Endothelial cell of umbilical vein (primary cell): ENCODE data around the gene GSE1.

Experiments used
- CTCF ChIP-seq, 2 donors: IDR thresholded peaks; 1 replicate in 1 of 2; 2 replicates in 1 of 2; pipeline ENCODE4 v1.5.1; 2011; ENCODE audit warnings: low read length in 2 of 2, mild to moderate bottlenecking in 2 of 2, moderate library complexity in 2 of 2, control low read depth in 1 of 2, inconsistent platforms in 1 of 2, low read depth in 1 of 2; ENCODE audit not compliant: insufficient read depth in 1 of 2; ENCODE audit errors: extremely low read depth in 1 of 2
- EZH2 ChIP-seq: IDR thresholded peaks from 2 replicates; pipeline ENCODE4 v1.6.1; 2012; ENCODE audit warnings: borderline replicate concordance, low read depth, mild to moderate bottlenecking, moderate library complexity, low read length, inconsistent platforms; ENCODE audit not compliant: severe bottlenecking
- FOS ChIP-seq: IDR thresholded peaks from 2 replicates; pipeline ENCODE4 v1.6.1; 2011; ENCODE audit warnings: mild to moderate bottlenecking, low read length, moderate library complexity, borderline replicate concordance; ENCODE audit not compliant: insufficient read depth
- GATA2 ChIP-seq: IDR thresholded peaks from 2 replicates; pipeline ENCODE4 v1.7.0; 2011; ENCODE audit warnings: low read depth, mild to moderate bottlenecking, moderate library complexity, mixed read lengths, low read length; ENCODE audit not compliant: insufficient read length, insufficient read depth
- MYC ChIP-seq: IDR thresholded peaks from one replicate; pipeline ENCODE4 v1.6.1; 2011; ENCODE audit warnings: mild to moderate bottlenecking, low read depth, low read length
- POLR2A ChIP-seq: IDR thresholded peaks from 2 replicates; pipeline ENCODE4 v1.6.1; 2012; ENCODE audit warnings: low read depth, mild to moderate bottlenecking, control low read depth, low read length
- POLR2AphosphoS5 ChIP-seq: IDR thresholded peaks from 2 replicates; pipeline ENCODE4 v1.6.1; 2012; ENCODE audit warnings: low read depth, mild to moderate bottlenecking, control low read depth, low read length, moderate library complexity; ENCODE audit not compliant: insufficient read depth
- TF ChIP-seq, protein P1 (sequence below): IDR thresholded peaks from 2 replicates; pipeline ENCODE4 v1.6.1; 2011; ENCODE audit not compliant: insufficient read depth, insufficient read length

DNA sequence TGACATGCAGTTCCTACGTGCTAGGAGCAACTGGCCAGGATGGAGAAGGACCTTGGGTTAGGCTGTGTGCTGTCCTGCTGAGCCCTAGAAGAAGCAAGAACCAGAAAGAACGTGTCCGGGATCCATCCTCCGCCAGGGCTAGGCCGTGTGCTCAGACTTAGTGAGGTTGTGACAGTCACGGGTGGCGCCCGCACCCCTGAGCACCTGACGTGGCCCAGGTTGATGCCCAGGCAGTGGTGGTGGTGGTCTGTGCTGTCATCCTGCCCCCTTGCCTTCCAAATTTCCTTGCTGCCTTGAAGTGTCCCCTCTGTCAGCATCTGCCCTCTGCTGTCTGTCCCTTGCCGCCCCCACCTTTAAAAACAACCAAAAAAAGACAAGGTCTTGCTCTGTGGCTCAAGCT is 4.2 kb upstream of the GSE1 start:
- TF ChIP-seq POLR2A (no peak), CTCF (IDR thresholded peaks at IDR 0.05; ENCODE audit: extremely low read depth in 1 of 2, insufficient read depth in 1 of 2, low read depth in 1 of 2, low read length in 2 of 2) (no peak), EZH2 (no peak), POLR2AphosphoS5 (no peak), MYC (no peak), FOS (no peak), GATA2 (no peak)
- TF ChIP-seq, protein P1, sequence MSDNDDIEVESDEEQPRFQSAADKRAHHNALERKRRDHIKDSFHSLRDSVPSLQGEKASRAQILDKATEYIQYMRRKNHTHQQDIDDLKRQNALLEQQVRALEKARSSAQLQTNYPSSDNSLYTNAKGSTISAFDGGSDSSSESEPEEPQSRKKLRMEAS: no peak
